ENCODE results near the gene MESP2. TPM values are rescaled to one million over a fixed set of nuclear protein-coding genes. Genes with fewer than 3 reads are reported as not detected.

Gene MESP2
- total RNA-seq, 1 experiment from 2014 or later: 2.0 TPM

GRCh38 chr15:89806559-89807550 lies 30.7 kb downstream of the MESP2 start:
- no peaks in the 10 kb centered on the region for H3K36me3 ChIP-seq (replicated peaks; ENCODE audit: control insufficient read depth, insufficient read depth, low read length)
- no peaks in the 10 kb centered on the region; the same call in 1 of the 2 replicates for H3K27me3 ChIP-seq (ENCODE audit: control insufficient read depth, insufficient read depth, low read length)
- no peak for DNase-seq
- H3K4me3 ChIP-seq (ENCODE audit: insufficient read depth, low read depth, low read length): no peak overlapping the region

DNA sequence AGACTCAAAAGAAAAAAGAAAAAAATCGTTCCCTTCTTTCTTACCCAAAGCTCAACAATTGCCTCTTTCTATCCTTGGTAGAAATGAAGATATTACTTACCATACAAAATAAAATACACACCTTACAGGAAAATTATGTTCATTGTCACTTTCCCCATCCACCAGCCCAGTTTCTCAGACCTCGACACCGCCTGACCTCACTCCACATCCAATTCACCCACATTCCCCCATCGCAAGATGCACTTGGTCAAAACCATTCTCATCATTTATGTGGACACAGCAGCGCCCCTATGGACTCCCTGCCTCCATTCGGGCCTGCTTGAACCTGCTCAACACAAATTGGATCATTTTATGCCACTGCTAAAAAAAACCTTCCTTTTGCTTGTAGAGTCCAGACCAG lies 31.6 kb downstream of the MESP2 start:
- Histone ChIP-seq H3K36me3 (replicated peaks; ENCODE audit: control insufficient read depth, insufficient read depth, low read length) (no peaks in the 10 kb centered on the region), H3K27me3 (ENCODE audit: control insufficient read depth, insufficient read depth, low read length) (no peaks in the 10 kb centered on the region; the same call in 1 of the 2 replicates), H3K4me3 (ENCODE audit: insufficient read depth, low read depth, low read length) (no peak overlapping the region)
- peak; percentile 27 for DNase-seq

DNA sequence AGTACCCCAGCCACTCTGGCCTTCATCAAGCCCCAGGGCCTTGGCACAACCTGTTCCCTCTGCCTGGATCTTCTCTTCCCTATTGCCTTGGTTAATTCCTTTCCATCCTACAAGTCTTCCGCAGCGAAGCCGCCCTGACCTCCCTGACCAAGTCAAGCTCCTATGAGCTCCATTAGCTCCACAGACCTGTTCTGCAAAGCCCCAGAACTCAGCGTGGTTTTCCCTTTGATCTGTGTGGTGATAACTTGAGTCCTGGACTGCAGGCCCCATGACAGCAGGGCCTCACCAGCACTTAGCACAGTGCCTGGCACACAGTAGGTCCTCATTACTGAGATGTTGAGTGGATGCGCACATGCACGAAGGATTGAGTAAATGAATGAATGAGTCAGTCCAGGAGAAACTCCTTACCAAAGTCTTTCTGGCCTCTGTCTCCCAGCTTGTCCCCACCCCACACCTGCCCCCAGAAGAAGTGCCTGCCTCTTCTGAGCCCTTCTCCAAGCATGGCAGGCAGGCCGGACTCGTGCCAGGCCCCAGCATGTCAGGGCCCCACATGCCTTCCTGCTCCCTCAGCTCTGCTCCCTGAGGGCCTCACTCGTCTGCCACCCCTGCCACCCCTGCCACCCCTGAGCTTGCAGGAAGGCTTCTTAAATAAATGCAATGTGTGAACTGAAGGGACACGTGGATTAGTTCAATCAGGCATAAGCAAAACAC lies 32.2 kb downstream of the MESP2 start:
- no peak for DNase-seq
- no peak overlapping the region for H3K4me3 ChIP-seq (ENCODE audit: insufficient read depth, low read depth, low read length)
- H3K36me3 ChIP-seq (replicated peaks; ENCODE audit: control insufficient read depth, insufficient read depth, low read length): no peaks in the 10 kb centered on the region
- peaks cover 3% of the 10 kb centered on the region for H3K27me3 ChIP-seq (ENCODE audit: control insufficient read depth, insufficient read depth, low read length)

DNA sequence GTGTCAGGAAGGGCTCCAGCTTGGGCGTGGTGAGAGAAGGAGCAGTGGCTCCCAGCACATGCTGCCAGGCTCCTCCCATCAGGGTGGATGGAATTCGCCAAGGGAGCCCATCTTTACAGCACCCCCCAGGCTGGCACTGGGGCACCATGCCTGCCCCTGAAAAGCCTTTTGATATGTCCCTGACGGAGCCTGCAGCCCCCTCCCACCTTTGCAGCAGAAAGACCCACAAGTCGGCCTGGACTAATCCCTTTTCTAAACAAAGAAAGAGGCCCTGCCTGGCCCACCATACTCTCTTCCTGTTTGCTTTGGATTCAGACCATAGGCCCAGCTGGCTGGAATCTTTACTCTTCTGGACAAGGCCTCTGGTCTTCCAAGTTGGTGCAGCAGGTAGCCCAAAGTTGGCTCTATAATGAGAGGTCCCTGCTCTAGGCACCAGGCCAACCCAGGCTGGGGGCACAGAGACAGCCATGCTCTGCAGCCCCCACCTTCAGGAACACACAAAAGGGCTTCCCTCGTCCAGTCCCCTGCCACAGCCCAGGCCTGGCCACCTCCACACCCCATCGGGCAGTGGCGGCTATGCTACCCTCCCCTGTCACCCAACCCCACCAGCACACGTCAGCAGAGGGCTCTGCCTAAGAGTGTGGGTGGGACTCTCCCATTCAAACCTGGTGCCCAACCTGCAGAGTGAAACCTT lies 33.1 kb downstream of the MESP2 start:
- DNase-seq: peak; percentile 65
- Histone ChIP-seq H3K4me3 (ENCODE audit: insufficient read depth, low read depth, low read length) (no peak overlapping the region), H3K36me3 (replicated peaks; ENCODE audit: control insufficient read depth, insufficient read depth, low read length) (no peaks in the 10 kb centered on the region), H3K27me3 (ENCODE audit: control insufficient read depth, insufficient read depth, low read length) (peaks cover 12% of the 10 kb centered on the region)

- no peak for DNase-seq
- Histone ChIP-seq H3K4me3 (ENCODE audit: insufficient read depth, low read depth, low read length) (no peak overlapping the region), H3K36me3 (replicated peaks; ENCODE audit: control insufficient read depth, insufficient read depth, low read length) (no peaks in the 10 kb centered on the region), H3K27me3 (ENCODE audit: control insufficient read depth, insufficient read depth, low read length) (peaks cover 17% of the 10 kb centered on the region)
Measured at GRCh38 chr15:89809787-89810148, 33.6 kb downstream of the MESP2 start.

DNA sequence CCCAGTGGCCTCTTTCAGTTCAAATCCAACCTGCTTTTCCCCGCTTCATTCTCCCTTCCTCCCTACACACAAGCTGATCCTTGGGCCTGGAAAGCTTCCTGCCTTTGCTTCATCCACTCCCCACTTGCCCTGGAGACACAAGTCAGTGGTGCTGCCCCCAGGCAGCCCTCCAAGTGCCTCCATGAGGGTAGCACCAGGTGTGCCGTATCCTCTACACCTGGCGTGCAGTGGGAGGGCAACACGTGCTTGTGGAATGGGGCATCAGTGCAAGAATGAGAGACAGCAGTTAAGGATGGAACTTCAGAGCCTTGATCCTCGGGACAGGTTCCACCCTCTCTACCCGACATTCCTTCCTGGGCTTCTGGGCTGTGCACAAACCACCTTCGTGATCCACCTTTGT lies 34.7 kb downstream of the MESP2 start:
- no peaks in the 10 kb centered on the region for H3K36me3 ChIP-seq (replicated peaks; ENCODE audit: control insufficient read depth, insufficient read depth, low read length)
- peaks cover 28% of the 10 kb centered on the region for H3K27me3 ChIP-seq (ENCODE audit: control insufficient read depth, insufficient read depth, low read length)
- peak; percentile 36 for DNase-seq
- no peak overlapping the region for H3K4me3 ChIP-seq (ENCODE audit: insufficient read depth, low read depth, low read length)

GRCh38 chr15:89812011-89812846 lies 36.1 kb downstream of the MESP2 start:
- peaks cover 35% of the 10 kb centered on the region for H3K27me3 ChIP-seq (ENCODE audit: control insufficient read depth, insufficient read depth, low read length)
- no peaks in the 10 kb centered on the region for H3K36me3 ChIP-seq (replicated peaks; ENCODE audit: control insufficient read depth, insufficient read depth, low read length)
- no peak for DNase-seq
- H3K4me3 ChIP-seq (ENCODE audit: insufficient read depth, low read depth, low read length): no peak overlapping the region

DNA sequence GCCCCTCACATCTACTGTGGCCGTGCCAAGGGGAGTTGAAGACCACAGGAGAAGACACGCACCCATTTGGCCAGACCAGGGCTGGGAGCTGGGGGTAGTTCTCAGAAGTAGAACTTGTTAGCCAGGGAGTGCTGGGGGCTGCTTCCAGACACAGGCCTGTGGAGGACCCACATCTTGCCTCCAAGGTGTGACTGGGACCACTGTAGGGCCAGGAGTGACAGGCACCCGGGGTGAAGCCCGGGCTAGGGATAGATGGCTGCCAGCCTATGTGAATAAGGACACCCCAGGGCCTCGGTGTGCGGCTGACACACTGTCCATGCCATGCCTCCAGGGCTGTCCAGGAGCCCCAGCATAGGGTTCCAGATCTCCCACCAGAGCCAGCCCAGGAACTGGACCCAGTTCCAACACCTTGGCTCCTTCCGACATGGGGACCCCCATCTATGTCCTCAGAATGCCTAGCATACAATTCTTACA lies 36.8 kb downstream of the MESP2 start:
- Histone ChIP-seq H3K27me3 (ENCODE audit: control insufficient read depth, insufficient read depth, low read length) (peaks cover 35% of the 10 kb centered on the region), H3K4me3 (ENCODE audit: insufficient read depth, low read depth, low read length) (no peak overlapping the region), H3K36me3 (replicated peaks; ENCODE audit: control insufficient read depth, insufficient read depth, low read length) (no peaks in the 10 kb centered on the region)
- DNase-seq: no peak

DNA sequence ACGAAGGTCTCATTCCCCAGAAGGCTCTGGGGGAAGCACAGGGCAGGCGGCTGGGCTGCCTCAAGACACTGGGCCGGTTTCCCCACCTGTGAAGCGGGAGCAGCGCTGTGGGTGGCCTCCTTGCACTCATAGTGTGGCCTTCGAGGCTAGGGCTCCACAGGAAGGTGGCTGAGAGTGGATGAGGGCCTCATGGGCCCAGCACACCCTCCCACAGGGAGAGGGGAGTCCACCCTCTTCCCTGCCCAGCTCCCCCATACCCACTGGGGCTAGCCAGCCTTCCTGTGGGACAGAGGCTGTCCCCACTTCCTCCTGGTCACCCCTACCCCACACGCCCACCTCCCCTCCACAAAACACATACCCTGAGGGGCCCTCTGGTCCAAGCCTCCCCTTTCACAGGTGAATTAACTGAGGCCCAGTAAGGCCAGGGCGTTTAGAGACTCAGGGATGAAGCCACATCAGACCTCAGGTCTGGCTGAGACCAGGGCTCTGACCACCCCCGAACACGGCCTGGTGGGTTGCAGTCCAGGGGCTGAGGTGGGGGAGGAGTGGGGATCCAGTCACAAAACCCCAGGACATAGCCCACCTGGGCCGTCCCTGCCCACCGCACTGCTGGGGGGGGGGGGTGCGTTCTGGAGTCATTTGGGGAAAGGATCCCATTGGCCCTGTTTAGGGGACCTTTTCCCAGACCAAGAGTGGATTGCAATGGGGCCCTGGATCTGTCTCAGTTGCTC lies 37.4 kb downstream of the MESP2 start:
- Histone ChIP-seq H3K27me3 (ENCODE audit: control insufficient read depth, insufficient read depth, low read length) (peaks cover 35% of the 10 kb centered on the region), H3K36me3 (replicated peaks; ENCODE audit: control insufficient read depth, insufficient read depth, low read length) (no peaks in the 10 kb centered on the region), H3K4me3 (ENCODE audit: insufficient read depth, low read depth, low read length) (peak overlapping the region; percentile 44; the same call in 1 of the 2 replicates)
- DNase-seq: peak; percentile 57

DNA sequence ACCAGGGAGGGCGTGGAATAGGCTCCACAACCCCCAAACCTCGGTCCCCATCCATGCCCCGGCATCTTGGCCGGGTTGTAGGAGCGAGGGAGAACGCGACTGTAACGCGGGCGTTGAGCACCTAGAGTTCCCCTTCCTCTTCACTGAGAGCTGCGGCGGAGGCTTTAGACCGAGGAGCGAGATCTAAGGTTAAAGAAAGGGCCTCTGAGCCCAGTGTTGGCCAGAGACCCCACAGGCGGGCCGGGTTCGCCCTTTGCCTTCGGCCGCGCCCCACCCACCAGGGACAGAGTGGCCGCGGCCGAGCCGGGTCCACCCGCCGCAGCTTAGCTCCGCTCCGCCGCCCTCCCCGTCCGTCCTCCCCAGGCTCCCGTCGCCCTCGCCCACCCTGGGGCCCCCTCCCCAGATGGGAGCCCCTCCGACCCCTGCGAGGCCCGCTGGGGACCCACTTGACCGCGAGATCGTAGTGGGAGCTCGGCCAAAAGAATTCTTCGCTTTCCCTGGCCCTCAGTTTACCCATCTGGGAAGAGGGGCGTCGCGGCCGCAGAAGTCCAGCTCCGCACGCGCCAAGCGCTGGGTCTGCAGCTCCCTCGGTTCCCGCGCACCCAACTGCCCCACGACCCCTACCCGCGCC lies 38.1 kb downstream of the MESP2 start:
- Histone ChIP-seq H3K4me3 (ENCODE audit: insufficient read depth, low read depth, low read length) (peak overlapping the region; percentile 44), H3K36me3 (replicated peaks; ENCODE audit: control insufficient read depth, insufficient read depth, low read length) (no peaks in the 10 kb centered on the region), H3K27me3 (ENCODE audit: control insufficient read depth, insufficient read depth, low read length) (peaks cover 35% of the 10 kb centered on the region)
- DNase-seq: peak; percentile 84

DNA sequence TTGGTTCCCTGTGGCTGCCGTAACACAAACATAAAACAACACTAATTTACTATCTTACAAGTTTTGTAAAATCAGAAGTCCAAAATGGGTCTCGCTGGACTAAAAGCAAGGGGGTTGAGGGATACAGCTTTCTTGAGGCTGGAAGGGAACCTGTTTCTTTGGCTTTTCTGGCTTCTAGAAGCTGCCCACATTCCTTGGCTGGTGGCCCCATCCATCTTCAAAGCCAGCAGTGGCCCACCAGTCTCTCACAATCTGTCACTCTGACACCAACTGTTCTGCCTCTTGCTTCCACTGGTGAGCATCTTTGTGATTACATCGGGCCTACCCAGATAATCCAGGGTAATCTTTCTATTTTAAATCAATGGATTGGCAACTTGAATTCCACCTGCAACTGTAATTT lies 39.6 kb downstream of the MESP2 start:
- Histone ChIP-seq H3K36me3 (replicated peaks; ENCODE audit: control insufficient read depth, insufficient read depth, low read length) (no peaks in the 10 kb centered on the region), H3K4me3 (ENCODE audit: insufficient read depth, low read depth, low read length) (no peak overlapping the region), H3K27me3 (ENCODE audit: control insufficient read depth, insufficient read depth, low read length) (peaks cover 35% of the 10 kb centered on the region)
- DNase-seq: no peak

DNA sequence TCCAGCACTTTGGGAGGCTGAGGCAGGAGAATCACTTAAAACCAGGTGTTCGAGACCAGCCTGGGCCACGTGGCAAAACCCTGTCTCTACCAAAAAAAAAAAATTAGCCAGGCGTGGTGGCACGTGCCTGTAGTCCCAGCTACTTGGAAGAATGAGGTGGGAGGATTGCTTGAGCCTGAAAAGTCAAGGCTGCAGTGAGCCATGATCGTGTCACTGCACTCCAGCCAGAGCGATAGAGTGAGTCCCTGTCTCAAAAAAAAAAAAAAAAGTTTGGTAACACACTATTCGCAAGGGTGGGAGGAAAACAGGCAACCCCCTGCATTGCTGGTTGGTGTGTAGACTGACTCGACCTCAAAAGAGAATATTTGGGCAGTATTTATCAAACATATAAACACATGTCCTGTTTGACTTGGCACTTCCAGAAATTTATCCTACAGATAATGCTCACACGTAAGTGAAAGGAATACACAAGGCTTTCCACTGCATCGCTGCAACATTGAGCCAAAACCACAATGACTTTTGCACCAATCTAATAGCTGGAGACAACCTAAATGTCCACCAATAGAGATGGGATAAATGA lies 41.7 kb downstream of the MESP2 start:
- H3K36me3 ChIP-seq (replicated peaks; ENCODE audit: control insufficient read depth, insufficient read depth, low read length): no peaks in the 10 kb centered on the region
- DNase-seq: no peak
- no peak overlapping the region for H3K4me3 ChIP-seq (ENCODE audit: insufficient read depth, low read depth, low read length)
- peaks cover 35% of the 10 kb centered on the region for H3K27me3 ChIP-seq (ENCODE audit: control insufficient read depth, insufficient read depth, low read length)

- H3K27me3 ChIP-seq (ENCODE audit: control insufficient read depth, insufficient read depth, low read length): peaks cover 32% of the 10 kb centered on the region
- no peaks in the 10 kb centered on the region for H3K36me3 ChIP-seq (replicated peaks; ENCODE audit: control insufficient read depth, insufficient read depth, low read length)
- H3K4me3 ChIP-seq (ENCODE audit: insufficient read depth, low read depth, low read length): no peak overlapping the region
- no peak for DNase-seq
Measured at GRCh38 chr15:89818287-89818686, 42.2 kb downstream of the MESP2 start.

All from H7 (cell line).